ENCODE measurements around the gene WT1. TPM values are rescaled to one million over a fixed set of nuclear protein-coding genes. Genes with fewer than 3 reads are reported as not detected.
A peak's percentile ranks its signal among the peaks of the same experiment; 100 is the strongest.

Gene WT1
- total and polyA plus RNA-seq, 2 donors from 2014 or later = 0.66 to 15.0 TPM

GRCh38 chr11:32428665-32429303, 6.6 kb downstream of the WT1 start:
- Histone ChIP-seq H3K27ac (ENCODE audit: low read depth in 2 of 2, low read length in 2 of 2) (no peak overlapping the region), H3K36me3 (ENCODE audit: control insufficient read depth in 2 of 3, insufficient read depth in 3 of 3, low read length in 3 of 3) (peaks cover 0 to 6% (median 0%) of the 10 kb centered on the region in 3 donors), H3K9me3 (ENCODE audit: control insufficient read depth in 2 of 3, insufficient read depth in 1 of 3, low read length in 3 of 3) (no peaks in the 10 kb centered on the region), H3K27me3 (ENCODE audit: control insufficient read depth, insufficient read depth, low read length) (peaks cover 8% of the 10 kb centered on the region), H3K4me1 (ENCODE audit: control insufficient read depth in 2 of 3, insufficient read depth in 2 of 3, low read depth in 1 of 3, low read length in 3 of 3) (peaks cover 0 to 2% (median 0%) of the 10 kb centered on the region in 3 donors), H3K9ac (ENCODE audit: low read length in 3 of 3) (peak overlapping the region in 1 of 3 donors; percentile 33), H3K4me3 (ENCODE audit: low read length in 3 of 3) (peak overlapping the region in 1 of 3 donors; percentile 48)
- intact Hi-C loops (cut with DNase I) = no loop called here
- no peak for FAIRE-seq
- no peak for TF ChIP-seq CTCF (IDR thresholded peaks at IDR 0.05; ENCODE audit: borderline replicate concordance, extremely low read depth, insufficient read depth)
- peak in 4 of 5 donors; percentile 89 to 92 (median 90) for DNase-seq

DNA sequence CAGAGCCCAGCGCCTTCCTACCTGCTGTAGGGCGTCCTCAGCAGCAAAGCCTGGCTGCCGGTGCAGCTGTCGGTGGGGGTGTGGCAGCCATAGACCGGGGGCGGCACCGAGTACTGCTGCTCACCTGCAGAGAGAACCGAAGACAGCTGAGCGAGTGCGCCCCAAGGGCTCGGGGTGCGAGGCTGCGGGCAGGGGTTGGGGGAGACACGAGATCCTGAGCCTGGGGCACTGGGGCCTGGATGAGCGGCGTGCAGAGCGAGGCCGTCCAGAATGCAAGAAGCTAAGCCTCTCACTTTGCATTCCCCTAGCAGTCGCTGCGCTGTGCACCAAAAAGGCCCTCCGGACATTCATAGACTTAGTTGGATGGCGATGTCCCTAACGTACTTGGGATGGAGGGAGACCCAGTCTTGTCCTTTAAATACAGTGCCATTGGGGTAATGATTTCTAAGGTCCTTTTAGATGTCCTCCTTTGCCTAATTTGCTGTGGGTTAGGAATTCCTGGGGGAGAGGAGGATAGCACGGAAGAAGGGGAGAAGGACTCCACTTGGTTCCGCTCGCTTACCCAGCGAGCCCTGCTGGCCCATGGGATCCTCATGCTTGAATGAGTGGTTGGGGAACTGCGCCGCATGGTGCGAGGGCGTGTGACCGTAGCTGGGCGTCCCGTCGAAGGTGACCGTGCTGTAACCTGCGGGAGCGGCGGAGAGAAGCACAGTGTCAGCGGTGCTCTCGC, 7.2 kb downstream of the WT1 start:
- H3K27me3 ChIP-seq (ENCODE audit: control insufficient read depth, insufficient read depth, low read length) = peaks cover 8% of the 10 kb centered on the region
- H3K36me3 ChIP-seq (ENCODE audit: control insufficient read depth in 2 of 3, insufficient read depth in 3 of 3, low read length in 3 of 3) = peaks cover 0 to 9% (median 0%) of the 10 kb centered on the region in 3 donors
- TF ChIP-seq CTCF (IDR thresholded peaks at IDR 0.05; ENCODE audit: borderline replicate concordance, extremely low read depth, insufficient read depth) = no peak
- FAIRE-seq = no peak
- no peaks in the 10 kb centered on the region for H3K4me1 ChIP-seq (ENCODE audit: control insufficient read depth in 2 of 3, insufficient read depth in 2 of 3, low read depth in 1 of 3, low read length in 3 of 3)
- H3K9me3 ChIP-seq (ENCODE audit: control insufficient read depth in 2 of 3, insufficient read depth in 1 of 3, low read length in 3 of 3) = no peaks in the 10 kb centered on the region
- peak; percentile 66 to 82 (median 75) for DNase-seq
- H3K27ac ChIP-seq (ENCODE audit: low read depth in 2 of 2, low read length in 2 of 2) = no peak overlapping the region
- intact Hi-C loops (cut with DNase I) = no loop called here
- H3K9ac ChIP-seq (ENCODE audit: low read length in 3 of 3) = peak overlapping the region in 1 of 3 donors; percentile 32
- peak overlapping the region in 1 of 3 donors; percentile 48 for H3K4me3 ChIP-seq (ENCODE audit: low read length in 3 of 3)

DNA sequence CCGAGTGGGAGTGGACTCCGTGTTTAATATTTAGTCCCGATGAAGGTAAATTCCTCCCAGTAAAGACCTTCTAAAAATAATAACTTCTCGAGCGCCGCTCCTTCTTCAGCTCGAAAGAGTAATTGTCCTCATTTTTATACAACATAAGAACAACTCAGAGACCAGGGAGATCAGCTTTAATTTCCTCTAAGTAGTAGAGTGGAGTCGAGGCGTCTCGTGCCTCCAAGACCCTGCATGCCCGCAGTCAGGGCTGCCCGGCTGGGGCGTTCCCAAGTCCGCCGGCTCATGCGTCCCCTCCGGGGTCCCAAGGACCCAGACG, 7.8 kb downstream of the WT1 start:
- no peak for DNase-seq
- peak overlapping the region in 1 of 3 donors; percentile 44 for H3K4me3 ChIP-seq (ENCODE audit: low read length in 3 of 3)
- H3K36me3 ChIP-seq (ENCODE audit: control insufficient read depth in 2 of 3, insufficient read depth in 3 of 3, low read length in 3 of 3) = peaks cover 0 to 9% (median 0%) of the 10 kb centered on the region in 3 donors
- no peaks in the 10 kb centered on the region for H3K9me3 ChIP-seq (ENCODE audit: control insufficient read depth in 2 of 3, insufficient read depth in 1 of 3, low read length in 3 of 3)
- peaks cover 8% of the 10 kb centered on the region for H3K27me3 ChIP-seq (ENCODE audit: control insufficient read depth, insufficient read depth, low read length)
- peak overlapping the region in 1 of 3 donors; percentile 18 for H3K9ac ChIP-seq (ENCODE audit: low read length in 3 of 3)
- FAIRE-seq = no peak
- H3K27ac ChIP-seq (ENCODE audit: low read depth in 2 of 2, low read length in 2 of 2) = peak overlapping the region in 1 of 2 donors; percentile 43
- no peaks in the 10 kb centered on the region for H3K4me1 ChIP-seq (ENCODE audit: control insufficient read depth in 2 of 3, insufficient read depth in 2 of 3, low read depth in 1 of 3, low read length in 3 of 3)
- TF ChIP-seq CTCF (IDR thresholded peaks at IDR 0.05; ENCODE audit: borderline replicate concordance, extremely low read depth, insufficient read depth) = no peak
- intact Hi-C loops (cut with DNase I) = no loop called here
